H9 (cell line): ENCODE data around the gene MOB1B. TPM values are rescaled to one million over a fixed set of nuclear protein-coding genes. Genes with fewer than 3 reads are reported as not detected.

Source experiments
- DNase-seq: peaks from one replicate; pipeline ENCODE4 v3.0.0-alpha.2; 2017
- H2AFZ ChIP-seq: one replicate; pipeline ENCODE4 v1.6.1; 2013; ENCODE audit warnings: mild to moderate bottlenecking, low read length, control low read depth, moderate library complexity
- H2AK5ac ChIP-seq: 2 replicates; pipeline ENCODE4 v1.6.1; 2013; ENCODE audit warnings: low read length, control low read depth, mixed read lengths; ENCODE audit not compliant: insufficient read length
- H2BK120ac ChIP-seq: one replicate; pipeline ENCODE4 v1.6.1; 2013; ENCODE audit warnings: low read depth, mild to moderate bottlenecking, low read length, control low read depth, inconsistent platforms; ENCODE audit not compliant: poor library complexity, severe bottlenecking
- H2BK12ac ChIP-seq: 2 replicates; pipeline ENCODE4 v1.6.1; 2013; ENCODE audit warnings: low read length, control low read depth, mixed read lengths, low read depth; ENCODE audit not compliant: insufficient read length
- H2BK15ac ChIP-seq: 2 replicates; pipeline ENCODE4 v1.6.1; 2013; ENCODE audit warnings: low read depth, low read length, control low read depth
- H2BK20ac ChIP-seq: one replicate; pipeline ENCODE4 v1.6.1; 2013; ENCODE audit warnings: low read depth, mild to moderate bottlenecking, low read length, control low read depth, inconsistent platforms; ENCODE audit not compliant: poor library complexity, severe bottlenecking
- H2BK5ac ChIP-seq: 2 replicates; pipeline ENCODE4 v1.6.1; 2013; ENCODE audit warnings: low read length, control low read depth, mixed read lengths; ENCODE audit not compliant: insufficient read length
- H3K14ac ChIP-seq: 2 replicates; pipeline ENCODE4 v1.6.1; 2013; ENCODE audit warnings: low read length, control low read depth; ENCODE audit not compliant: insufficient read depth
- H3K18ac ChIP-seq: 2 replicates; pipeline ENCODE4 v1.6.1; 2013; ENCODE audit warnings: low read depth, mild to moderate bottlenecking, mixed read lengths, low read length, control low read depth; ENCODE audit not compliant: insufficient read length
- H3K23ac ChIP-seq: 2 replicates; pipeline ENCODE4 v1.6.1; 2013; ENCODE audit warnings: low read length, control low read depth, mixed read lengths, low read depth; ENCODE audit not compliant: insufficient read length
- H3K23me2 ChIP-seq: 2 replicates; pipeline ENCODE4 v1.6.1; 2013; ENCODE audit warnings: low read depth, mild to moderate bottlenecking, mixed read lengths, low read length, control low read depth; ENCODE audit not compliant: insufficient read length, poor library complexity, severe bottlenecking
- H3K27ac ChIP-seq: 2 replicates; pipeline ENCODE4 v1.5.1; 2013; ENCODE audit warnings: low read length, control low read depth, mixed read lengths, low read depth; ENCODE audit not compliant: insufficient read length
- H3K27me3 ChIP-seq: 2 replicates; pipeline ENCODE4 v1.6.1; 2013; ENCODE audit warnings: low read length, control low read depth, inconsistent platforms; ENCODE audit not compliant: insufficient read depth
- H3K4ac ChIP-seq: 2 replicates; pipeline ENCODE4 v1.6.1; 2013; ENCODE audit warnings: low read depth, mild to moderate bottlenecking, control low read depth, inconsistent platforms, low read length, moderate library complexity
- H3K4me1 ChIP-seq: 2 replicates; pipeline ENCODE4 v1.6.1; 2013; ENCODE audit warnings: low read length, control low read depth, inconsistent platforms; ENCODE audit not compliant: insufficient read depth
- H3K4me2 ChIP-seq: 2 replicates; pipeline ENCODE4 v1.6.1; 2013; ENCODE audit warnings: low read length, control low read depth, mixed read lengths; ENCODE audit not compliant: insufficient read length, insufficient read depth
- H3K56ac ChIP-seq: 2 replicates; pipeline ENCODE4 v1.6.1; 2013; ENCODE audit warnings: low read depth, mild to moderate bottlenecking, mixed read lengths, low read length, control low read depth; ENCODE audit not compliant: insufficient read length
- H3K79me1 ChIP-seq: 2 replicates; pipeline ENCODE4 v1.6.1; 2013; ENCODE audit warnings: low read depth, mild to moderate bottlenecking, moderate library complexity, low read length, control low read depth, inconsistent platforms; ENCODE audit not compliant: insufficient read depth, poor library complexity, severe bottlenecking
- H3K79me2 ChIP-seq: 2 replicates; pipeline ENCODE4 v1.6.1; 2013; ENCODE audit warnings: low read length, control low read depth, inconsistent platforms; ENCODE audit not compliant: insufficient read depth
- H3K9ac ChIP-seq: 2 replicates; pipeline ENCODE4 v1.6.1; 2013; ENCODE audit warnings: low read length, control low read depth, mixed read lengths; ENCODE audit not compliant: insufficient read length; ENCODE audit errors: extremely low read depth
- H3K9me3 ChIP-seq: one replicate; pipeline ENCODE4 v1.6.1; 2013; ENCODE audit warnings: low read depth, low read length, inconsistent platforms; ENCODE audit not compliant: control insufficient read depth
- H3T11ph ChIP-seq: one replicate; pipeline ENCODE4 v1.6.1; 2013; ENCODE audit warnings: mild to moderate bottlenecking, low read length, control low read depth, inconsistent platforms
- H4K20me1 ChIP-seq: one replicate; pipeline ENCODE4 v1.6.1; 2013; ENCODE audit not compliant: control insufficient read depth, insufficient read length, insufficient read depth
- H4K5ac ChIP-seq: 2 replicates; pipeline ENCODE4 v1.6.1; 2013; ENCODE audit warnings: low read depth, mild to moderate bottlenecking, mixed read lengths, low read length, control low read depth; ENCODE audit not compliant: insufficient read length
- H4K8ac ChIP-seq: replicated peaks from 2 replicates; pipeline ENCODE4 v1.6.1; 2013; ENCODE audit warnings: low read length, control low read depth, mixed read lengths, low read depth; ENCODE audit not compliant: insufficient read length
- H4K91ac ChIP-seq: 2 replicates; pipeline ENCODE4 v1.6.1; 2013; ENCODE audit warnings: low read depth, mild to moderate bottlenecking, moderate library complexity, mixed read lengths, low read length, control low read depth; ENCODE audit not compliant: insufficient read length
- H3K27ac Mint-ChIP-seq, 3 experiments: 2 replicates in 2 of 3; 3 replicates in 1 of 3; pipeline ENCODE4 v1.8.0; 2020 to 2021; ENCODE audit warnings: mixed read lengths in 3 of 3, mild to moderate bottlenecking in 1 of 3, moderate library complexity in 1 of 3
- H3K27me3 Mint-ChIP-seq: 2 replicates; pipeline ENCODE4 v1.8.0; 2021; ENCODE audit warnings: low read depth, mild to moderate bottlenecking, moderate library complexity, mixed read lengths
- H3K36me3 Mint-ChIP-seq, 3 experiments: 2 replicates in 2 of 3; 3 replicates in 1 of 3; pipeline ENCODE4 v1.8.0; 2020 to 2021; ENCODE audit warnings: low read depth in 3 of 3, mixed read lengths in 3 of 3; ENCODE audit not compliant: insufficient read depth in 1 of 3
- H3K4me1 Mint-ChIP-seq, 2 experiments: 2 replicates each; pipeline ENCODE4 v1.8.0; 2020; ENCODE audit warnings: mixed read lengths in 2 of 2
- H3K4me3 Mint-ChIP-seq, 2 experiments: 2 replicates in 1 of 2; 3 replicates in 1 of 2; pipeline ENCODE4 v1.8.0; 2020 to 2021; ENCODE audit warnings: mild to moderate bottlenecking in 2 of 2, mixed read lengths in 2 of 2, moderate library complexity in 1 of 2
- H3K9me3 Mint-ChIP-seq, 2 experiments: 2 replicates in 1 of 2; 3 replicates in 1 of 2; pipeline ENCODE4 v1.8.0; 2020; ENCODE audit warnings: mild to moderate bottlenecking in 2 of 2, mixed read lengths in 2 of 2, moderate library complexity in 1 of 2
- CTCF ChIP-seq: fragments of 200-600 bp; sonication (generic); conservative IDR thresholded peaks from 3 replicates; pipeline ENCODE4 v1.8.0; 2021; ENCODE audit warnings: antibody characterized with exemption, mild to moderate bottlenecking
- WGBS: extraction: QIAGEN DNeasy Blood & Tissue Kit; methylation state at CpG from one replicate; pipeline ENCODE4 v1.1.7; 2013; ENCODE audit warnings: missing lambda C conversion rate, low lambda C conversion rate, mixed read lengths; ENCODE audit not compliant: insufficient read length; ENCODE audit errors: extremely low coverage; 5-methylcytosine and 5-hydroxymethylcytosine counted together
- total RNA-seq: library from RNA; stranded (reverse); gene quantifications from 2 replicates; pipeline ENCODE4 v1.2.1, GENCODE V29; 2021

MOB1B gene
- total RNA-seq, 1 experiment from 2014 or later: 30.3 TPM

GRCh38 chr4:71006203-71006907 is 104.2 kb downstream of the MOB1B start:
- Histone ChIP-seq H3K23ac (no peak overlapping the region), H3K9me3 (no peaks in the 10 kb centered on the region), H2BK120ac (no peak overlapping the region), H3K79me1 (peaks cover 5% of the 10 kb centered on the region), H3K27me3 (no peaks in the 10 kb centered on the region), H3K4ac (no peak overlapping the region), H2BK15ac (no peak overlapping the region), H3K79me2 (peaks cover 2% of the 10 kb centered on the region; the same call in 1 of the 2 replicates), H3K23me2 (no peaks in the 10 kb centered on the region), H2BK12ac (no peak overlapping the region), H3K9ac (no peak overlapping the region), H3K56ac (no peak overlapping the region), H4K91ac (no peak overlapping the region), H2BK5ac (no peak overlapping the region), H4K8ac (no peak overlapping the region), H4K20me1 (no peaks in the 10 kb centered on the region), H3T11ph (no peak overlapping the region), H3K4me2 (no peak overlapping the region), H2AFZ (no peak overlapping the region), H2AK5ac (no peak overlapping the region), H4K5ac (no peak overlapping the region), H3K4me1 (peaks cover 2% of the 10 kb centered on the region; the same call in 1 of the 2 replicates), H3K14ac (no peak overlapping the region), H2BK20ac (no peak overlapping the region), H3K18ac (no peak overlapping the region), H3K27ac (no peak overlapping the region)
- no peak overlapping the region for H3K4me3 Mint-ChIP-seq
- H3K36me3 Mint-ChIP-seq: peaks cover 16 to 18% (median 17%) of the 10 kb centered on the region in 3 experiments
- DNase-seq: no peak
- H3K4me1 Mint-ChIP-seq: peaks cover 37 to 44% of the 10 kb centered on the region in 2 experiments
- no peak overlapping the region for H3K27ac Mint-ChIP-seq
- no peaks in the 10 kb centered on the region for H3K27me3 Mint-ChIP-seq
- no CpG with 5 or more reads among the region's 6 CpGs for WGBS
- TF ChIP-seq CTCF: no peak
- H3K9me3 Mint-ChIP-seq: peaks cover 10 to 11% of the 10 kb centered on the region in 2 experiments
